Skeletal muscle cell (primary cell): Measurements from ENCODE around the gene SLC12A9.

Experiments used
- DNase-seq: peaks from one replicate; pipeline ENCODE4 v3.0.0-alpha.2; 2010; ENCODE audit warnings: low read depth
- H3K4me3 ChIP-seq: 2 replicates; pipeline ENCODE4 v1.5.1; 2011; ENCODE audit warnings: low read depth, mild to moderate bottlenecking, control low read depth, low read length, moderate library complexity

The SLC12A9 gene

DNA sequence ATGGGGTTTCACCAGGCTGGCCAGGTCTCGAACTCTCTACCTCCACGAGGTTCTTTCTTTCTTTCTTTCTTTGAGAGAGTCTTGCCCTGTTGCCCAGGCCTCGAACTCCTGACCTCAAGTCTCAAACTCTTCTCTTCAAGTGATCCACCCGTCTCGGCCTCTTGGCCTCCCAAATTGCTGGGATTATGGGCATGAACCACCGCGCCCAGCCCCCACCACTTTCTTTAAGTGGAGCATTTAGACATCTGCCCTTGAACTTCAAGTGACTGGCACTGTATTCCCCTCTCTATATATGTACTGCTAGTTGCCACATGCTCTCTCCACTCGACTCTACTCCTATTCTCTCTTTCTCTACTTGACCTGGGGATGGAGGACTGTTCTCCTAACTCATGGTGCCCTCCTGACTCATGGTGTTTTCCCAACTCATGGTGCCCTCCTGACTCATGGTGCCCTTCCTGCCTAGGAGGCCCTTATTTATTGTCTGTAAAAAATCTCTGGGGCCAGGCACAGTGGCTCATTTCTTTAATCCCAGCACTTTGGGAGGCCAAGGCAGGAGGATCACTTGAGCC is 62.5 kb downstream of the SLC12A9 start:
- H3K4me3 ChIP-seq: no peak overlapping the region
- no peak for DNase-seq
